Middle frontal gyrus (tissue), 1 donor: ENCODE data around the gene CCDC60.

Source experiments
- DNase-seq: peaks from one replicate; pipeline ENCODE4 v3.0.0-alpha.2; 2015; ENCODE audit warnings: low spot score; ENCODE audit errors: extremely low spot score

The CCDC60 gene

GRCh38 chr12:119528241-119528640, 193.7 kb downstream of the CCDC60 start:
- DNase-seq: no peak

GRCh38 chr12:119540476-119540875, 205.9 kb downstream of the CCDC60 start:
- DNase-seq: no peak

GRCh38 chr12:119544765-119545625, 210.5 kb downstream of the CCDC60 start:
- DNase-seq: peak; percentile 64

GRCh38 chr12:119546340-119546739, 211.8 kb downstream of the CCDC60 start:
- DNase-seq: no peak

GRCh38 chr12:119547001-119547400, 212.5 kb downstream of the CCDC60 start:
- no peak for DNase-seq

- DNase-seq: no peak
Measured at GRCh38 chr12:119556854-119557253, 222.3 kb downstream of the CCDC60 start.

GRCh38 chr12:119565404-119565803, 230.9 kb downstream of the CCDC60 start:
- no peak for DNase-seq

- no peak for DNase-seq
Measured at GRCh38 chr12:119570771-119571170, 236.2 kb downstream of the CCDC60 start.

- no peak for DNase-seq
Measured at GRCh38 chr12:119573086-119573485, 238.6 kb downstream of the CCDC60 start.

GRCh38 chr12:119574255-119574654, 239.7 kb downstream of the CCDC60 start:
- no peak for DNase-seq

- no peak for DNase-seq
Measured at GRCh38 chr12:119576118-119576810, 241.7 kb downstream of the CCDC60 start.

- no peak for DNase-seq
Measured at GRCh38 chr12:119576915-119577314, 242.4 kb downstream of the CCDC60 start.

- DNase-seq: no peak
Measured at GRCh38 chr12:119578112-119578511, 243.6 kb downstream of the CCDC60 start.

- no peak for DNase-seq
Measured at GRCh38 chr12:119589097-119589496, 254.6 kb downstream of the CCDC60 start.

GRCh38 chr12:119589634-119590033, 255.1 kb downstream of the CCDC60 start:
- DNase-seq: no peak
